A549 (cell line): Measurements from ENCODE around the gene DCN. TPM values are rescaled to one million over a fixed set of nuclear protein-coding genes. Genes with fewer than 3 reads are reported as not detected.

Experiments used
- ATAC-seq, 2 experiments: fragments of 200-7000 bp in 1 of 2; fragments of >200 bp in 1 of 2; cut with Nextera tagmentation in 1 of 2; cut with Tn5 transposase in 1 of 2; 3 replicates each; pipeline versions ENCODE4 v1.8.0 to v1.9.1; 2018 to 2020; ENCODE audit warnings: mild to moderate bottlenecking in 1 of 2, moderate library complexity in 1 of 2
- CTCF ChIA-PET: fragments of 300-600 bp; sonication (Branson Sonifier 250); formaldehyde crosslinking; extraction: SDS; loops from one replicate; lab custom pipeline; 2021; ENCODE audit warnings: antibody characterized with exemption, inconsistent platforms; lab: Yijun Ruan, JAX
- POLR2A ChIA-PET: fragments of 350-600 bp; formaldehyde crosslinking; extraction: SDS; loops from one replicate; lab custom pipeline; 2021; ENCODE audit warnings: antibody characterized with exemption, inconsistent platforms; lab: Yijun Ruan, JAX
- DNase-seq, 2 experiments: peaks; one replicate each; pipeline versions ENCODE4 v3.0.0 to v3.0.0-alpha.2; 2011 to 2016; ENCODE audit warnings: low read depth in 1 of 2, low spot score in 1 of 2
- FAIRE-seq: peaks from 2 replicates; lab custom pipeline; 2011; peaks lifted over from hg19 to GRCh38; lab: Jason Lieb, UNC
- H3K27ac ChIP-seq, 2 experiments: fragments of >200 bp; sonication (Bioruptor Twin); formaldehyde crosslinking; 3 replicates each; pipeline ENCODE4 v1.5.1; 2016 to 2017
- H3K4me1 ChIP-seq: fragments of >200 bp; sonication (Bioruptor Twin); formaldehyde crosslinking; 3 replicates; pipeline ENCODE4 v1.6.1; 2016
- H3K4me2 ChIP-seq: fragments of >200 bp; sonication (Bioruptor Twin); formaldehyde crosslinking; 3 replicates; pipeline ENCODE4 v1.6.1; 2016
- H3K4me3 ChIP-seq: fragments of >200 bp; sonication (Bioruptor Twin); formaldehyde crosslinking; 3 replicates; pipeline ENCODE4 v1.5.1; 2016
- H3K9me3 ChIP-seq: fragments of >200 bp; sonication (Bioruptor Twin); formaldehyde crosslinking; 3 replicates; pipeline ENCODE4 v1.6.1; 2016
- CBX8 ChIP-seq: fragments of 200-600 bp; sonication (generic); IDR thresholded peaks from 2 replicates; pipeline ENCODE4 v1.6.1; 2016
- CHD4 ChIP-seq: fragments of 200-600 bp; sonication (generic); IDR thresholded peaks from 2 replicates; pipeline ENCODE4 v1.6.1; 2016; ENCODE audit warnings: antibody characterized with exemption, mild to moderate bottlenecking, borderline replicate concordance
- EHF ChIP-seq: fragments of 250-450 bp; sonication (Bioruptor Pico); IDR thresholded peaks from 2 replicates; pipeline ENCODE4 v1.5.0; 2020; ENCODE audit warnings: mild to moderate bottlenecking
- FOSL2 ChIP-seq, 2 experiments: fragments of 450-650 bp in 1 of 2; fragments of >200 bp in 1 of 2; sonication (Bioruptor Twin) in 1 of 2; formaldehyde crosslinking; IDR thresholded peaks; 2 replicates each; pipeline versions ENCODE4 v1.5.0 to v1.6.1; 2016 to 2020; ENCODE audit warnings: mild to moderate bottlenecking in 1 of 2, moderate library complexity in 1 of 2
- HOXB13 ChIP-seq: fragments of 250-450 bp; sonication (Bioruptor Pico); IDR thresholded peaks from 2 replicates; pipeline ENCODE4 v1.5.0; 2020; ENCODE audit warnings: low read depth, mild to moderate bottlenecking, moderate library complexity
- HOXB5 ChIP-seq: fragments of 250-450 bp; sonication (Bioruptor Pico); IDR thresholded peaks from 2 replicates; pipeline ENCODE4 v1.5.0; 2020; ENCODE audit warnings: mild to moderate bottlenecking, moderate library complexity
- JUN ChIP-seq, 2 experiments: fragments of >200 bp; sonication (Bioruptor Twin); formaldehyde crosslinking; IDR thresholded peaks; 2 replicates in 1 of 2; 3 replicates in 1 of 2; pipeline ENCODE4 v1.6.1; 2016 to 2017
- MAFK ChIP-seq: fragments of 450-650 bp; IDR thresholded peaks from 2 replicates; pipeline ENCODE4 v1.6.1; 2014; ENCODE audit not compliant: partially characterized antibody
- MAZ ChIP-seq: fragments of 150-350 bp; IDR thresholded peaks from 2 replicates; pipeline ENCODE4 v1.6.1; 2014; ENCODE audit warnings: antibody characterized with exemption, low read depth, low read length, borderline replicate concordance
- MYC ChIP-seq: IDR thresholded peaks from 2 replicates; pipeline ENCODE4 v1.6.1; 2012; ENCODE audit warnings: mild to moderate bottlenecking, inconsistent platforms, low read length, improper control_type of control experiment, borderline replicate concordance
- NR3C1 ChIP-seq: fragments of >200 bp; sonication (Bioruptor Twin); formaldehyde crosslinking; IDR thresholded peaks from 3 replicates; pipeline ENCODE4 v1.6.1; 2017
- POLR2A ChIP-seq: IDR thresholded peaks from 2 replicates; pipeline ENCODE4 v1.6.1; 2012; ENCODE audit warnings: mild to moderate bottlenecking, low read length
- POLR2AphosphoS2 ChIP-seq: conservative IDR thresholded peaks from 2 replicates; pipeline ENCODE4 v1.6.1; 2012; ENCODE audit warnings: low read length, improper control_type of control experiment, inconsistent platforms
- RAD21 ChIP-seq, 2 experiments: fragments of >200 bp in 1 of 2; sonication (Bioruptor Twin) in 1 of 2; formaldehyde crosslinking in 1 of 2; IDR thresholded peaks in 1 of 2; conservative IDR thresholded peaks in 1 of 2; 2 replicates in 1 of 2; 3 replicates in 1 of 2; pipeline ENCODE4 v1.6.1; 2012 to 2018; ENCODE audit warnings: inconsistent platforms in 1 of 2
- RARB ChIP-seq: fragments of 250-450 bp; sonication (Bioruptor Pico); IDR thresholded peaks from 2 replicates; pipeline ENCODE4 v1.8.0; 2021; ENCODE audit warnings: mild to moderate bottlenecking, moderate library complexity
- RCOR1 ChIP-seq: fragments of 150-350 bp; IDR thresholded peaks from 2 replicates; pipeline ENCODE4 v1.6.1; 2014; ENCODE audit warnings: antibody characterized with exemption, low read length, low read depth
- TFCP2L1 ChIP-seq: fragments of 250-450 bp; sonication (Bioruptor Pico); IDR thresholded peaks from 2 replicates; pipeline ENCODE4 v1.5.0; 2021; ENCODE audit warnings: mild to moderate bottlenecking
- WGBS: methylation state at CpG from one replicate; pipeline ENCODE4 v1.1.6; 2017; ENCODE audit errors: missing lambda C conversion rate; 5-methylcytosine and 5-hydroxymethylcytosine counted together
- polyA plus RNA-seq, 4 experiments: library from polyadenylated mRNA; depleted of rRNA in 3 of 4; stranded (reverse); fragments of >200 nt; fragmentation: RNase III in 1 of 4; extraction: RNeasy Plus Mini Kit Qiagen cat#74134 plus additional on column Dnase treatment in 1 of 4; gene quantifications; 2 replicates in 3 of 4; 3 replicates in 1 of 4; pipeline ENCODE4 v1.2.3, GENCODE V29; 2011 to 2017
- TF ChIP-seq, protein P1 (sequence below): fragments of 450-650 bp; IDR thresholded peaks from 2 replicates; pipeline ENCODE4 v1.6.1; 2014; ENCODE audit warnings: antibody characterized with exemption
- TF ChIP-seq, protein P2 (sequence below): fragments of 250-450 bp; sonication (Bioruptor Pico); IDR thresholded peaks from 2 replicates; pipeline ENCODE4 v1.5.0; 2020; ENCODE audit warnings: low read depth, mild to moderate bottlenecking, moderate library complexity
- TF ChIP-seq, protein P3 (sequence below): fragments of 150-350 bp; IDR thresholded peaks from 2 replicates; pipeline ENCODE4 v1.6.1; 2014; ENCODE audit warnings: low read depth, mild to moderate bottlenecking, low read length
- TF ChIP-seq, protein P4 (sequence below): fragments of >200 bp; sonication (Bioruptor Twin); formaldehyde crosslinking; IDR thresholded peaks from 2 replicates; pipeline ENCODE4 v1.6.1; 2016
- TF ChIP-seq, protein P5 (sequence below): IDR thresholded peaks from 2 replicates; pipeline ENCODE4 v1.6.1; 2012; ENCODE audit warnings: low read depth, borderline replicate concordance

DCN gene
- polyA plus RNA-seq, 2 of the 4 experiments (the other 2 are of a cell fraction) = 1.0 TPM; not detected in 1

DNA sequence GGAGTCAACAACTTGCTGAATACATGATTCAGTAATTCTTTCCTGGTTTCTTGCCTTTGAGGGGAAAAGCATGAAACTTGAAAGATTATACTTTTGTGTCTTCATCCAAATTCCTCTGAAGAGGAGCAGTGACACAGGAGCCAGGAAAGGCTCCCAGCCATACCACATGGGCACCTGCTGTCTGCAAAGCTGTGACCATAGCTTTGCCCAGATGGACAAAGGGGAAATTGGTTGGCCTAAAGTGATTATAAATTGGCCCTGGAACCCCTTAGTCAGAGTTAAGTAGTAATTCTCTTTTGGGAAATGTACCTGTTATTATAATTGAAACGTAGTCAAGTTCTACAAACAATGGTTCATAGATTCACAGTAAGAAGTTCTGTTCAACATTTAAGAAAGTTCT is 44.3 kb upstream of the DCN start:
- Histone ChIP-seq H3K27ac (no peak overlapping the region), H3K9me3 (no peaks in the 10 kb centered on the region), H3K4me3 (no peak overlapping the region), H3K4me1 (no peaks in the 10 kb centered on the region), H3K4me2 (no peak overlapping the region)
- ChIA-PET CTCF (interaction anchor here (1.0 kb wide), 1 partner anchor 118 kb away, joined by 3 read pairs; no protein-coding TSS in a partner anchor), POLR2A (no interaction called here)
- ATAC-seq (no peak), FAIRE-seq (no peak), DNase-seq (no peak)
- no peak for TF ChIP-seq CHD4
- no peak for TF ChIP-seq JUN (IDR thresholded peaks at IDR 0.05)
- TF ChIP-seq POLR2AphosphoS2 = no peak
- no peak for TF ChIP-seq HOXB5 (CRISPR knock-in tag)
- TF ChIP-seq TFCP2L1 (CRISPR knock-in tag) = no peak
- TF ChIP-seq, protein P1, sequence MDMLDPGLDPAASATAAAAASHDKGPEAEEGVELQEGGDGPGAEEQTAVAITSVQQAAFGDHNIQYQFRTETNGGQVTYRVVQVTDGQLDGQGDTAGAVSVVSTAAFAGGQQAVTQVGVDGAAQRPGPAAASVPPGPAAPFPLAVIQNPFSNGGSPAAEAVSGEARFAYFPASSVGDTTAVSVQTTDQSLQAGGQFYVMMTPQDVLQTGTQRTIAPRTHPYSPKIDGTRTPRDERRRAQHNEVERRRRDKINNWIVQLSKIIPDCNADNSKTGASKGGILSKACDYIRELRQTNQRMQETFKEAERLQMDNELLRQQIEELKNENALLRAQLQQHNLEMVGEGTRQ = no peak
- no peak for TF ChIP-seq MYC
- no peak for TF ChIP-seq MAFK
- TF ChIP-seq RARB (CRISPR knock-in tag) = no peak
- TF ChIP-seq MAZ = no peak
- TF ChIP-seq HOXB13 = no peak
- TF ChIP-seq, protein P2, sequence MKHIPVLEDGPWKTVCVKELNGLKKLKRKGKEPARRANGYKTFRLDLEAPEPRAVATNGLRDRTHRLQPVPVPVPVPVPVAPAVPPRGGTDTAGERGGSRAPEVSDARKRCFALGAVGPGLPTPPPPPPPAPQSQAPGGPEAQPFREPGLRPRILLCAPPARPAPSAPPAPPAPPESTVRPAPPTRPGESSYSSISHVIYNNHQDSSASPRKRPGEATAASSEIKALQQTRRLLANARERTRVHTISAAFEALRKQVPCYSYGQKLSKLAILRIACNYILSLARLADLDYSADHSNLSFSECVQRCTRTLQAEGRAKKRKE = no peak
- no peak for TF ChIP-seq RAD21 (conservative IDR thresholded peaks at IDR 0.05 in 1 of 2, IDR thresholded peaks at IDR 0.05 in 1 of 2)
- TF ChIP-seq, protein P3, sequence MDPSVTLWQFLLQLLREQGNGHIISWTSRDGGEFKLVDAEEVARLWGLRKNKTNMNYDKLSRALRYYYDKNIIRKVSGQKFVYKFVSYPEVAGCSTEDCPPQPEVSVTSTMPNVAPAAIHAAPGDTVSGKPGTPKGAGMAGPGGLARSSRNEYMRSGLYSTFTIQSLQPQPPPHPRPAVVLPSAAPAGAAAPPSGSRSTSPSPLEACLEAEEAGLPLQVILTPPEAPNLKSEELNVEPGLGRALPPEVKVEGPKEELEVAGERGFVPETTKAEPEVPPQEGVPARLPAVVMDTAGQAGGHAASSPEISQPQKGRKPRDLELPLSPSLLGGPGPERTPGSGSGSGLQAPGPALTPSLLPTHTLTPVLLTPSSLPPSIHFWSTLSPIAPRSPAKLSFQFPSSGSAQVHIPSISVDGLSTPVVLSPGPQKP = no peak
- no peak for TF ChIP-seq NR3C1
- TF ChIP-seq, protein P4, sequence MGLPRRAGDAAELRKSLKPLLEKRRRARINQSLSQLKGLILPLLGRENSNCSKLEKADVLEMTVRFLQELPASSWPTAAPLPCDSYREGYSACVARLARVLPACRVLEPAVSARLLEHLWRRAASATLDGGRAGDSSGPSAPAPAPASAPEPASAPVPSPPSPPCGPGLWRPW = no peak
- TF ChIP-seq, protein P5, sequence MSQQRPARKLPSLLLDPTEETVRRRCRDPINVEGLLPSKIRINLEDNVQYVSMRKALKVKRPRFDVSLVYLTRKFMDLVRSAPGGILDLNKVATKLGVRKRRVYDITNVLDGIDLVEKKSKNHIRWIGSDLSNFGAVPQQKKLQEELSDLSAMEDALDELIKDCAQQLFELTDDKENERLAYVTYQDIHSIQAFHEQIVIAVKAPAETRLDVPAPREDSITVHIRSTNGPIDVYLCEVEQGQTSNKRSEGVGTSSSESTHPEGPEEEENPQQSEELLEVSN = no peak
- 8% methylated on average over 1 of the region's 1 CpG for WGBS

DNA sequence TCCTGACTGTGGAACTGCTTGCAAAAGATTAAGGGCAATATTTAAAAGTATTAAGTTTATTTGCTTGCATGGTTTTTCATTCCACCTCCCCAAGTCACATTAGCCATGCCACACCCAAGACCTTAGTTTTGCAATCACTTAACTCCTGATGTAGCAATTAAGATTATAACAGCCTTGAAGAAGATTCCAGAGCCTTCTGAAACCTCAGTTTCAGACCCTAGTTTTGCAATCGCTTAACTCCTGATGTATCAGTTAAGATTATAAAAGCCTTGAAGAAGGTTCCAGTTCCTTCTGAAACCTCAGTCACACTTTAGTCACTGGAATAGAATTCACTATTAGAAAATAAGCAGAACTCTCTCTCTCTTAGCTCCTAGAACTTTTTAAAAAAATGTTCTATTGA is 42.7 kb upstream of the DCN start:
- H3K4me1 ChIP-seq = no peaks in the 10 kb centered on the region
- ChIA-PET CTCF (no interaction called here), POLR2A (no interaction called here)
- DNase-seq = no peak
- H3K4me3 ChIP-seq = no peak overlapping the region
- ATAC-seq = no peak
- H3K4me2 ChIP-seq = no peak overlapping the region
- no peak overlapping the region for H3K27ac ChIP-seq
- FAIRE-seq = no peak
- H3K9me3 ChIP-seq = no peaks in the 10 kb centered on the region
- TF ChIP-seq EHF (CRISPR knock-in tag) (no peak), RARB (CRISPR knock-in tag) (no peak), RAD21 (conservative IDR thresholded peaks at IDR 0.05 in 1 of 2, IDR thresholded peaks at IDR 0.05 in 1 of 2) (no peak), MYC (no peak), RCOR1 (no peak), POLR2A (no peak), MAZ (no peak), CBX8 (no peak), FOSL2 (IDR thresholded peaks at IDR 0.05) (no peak), FOSL2 (CRISPR knock-in tag; IDR thresholded peaks at IDR 0.05) (no peak)
- TF ChIP-seq, protein P5 = no peak
- WGBS = 63% methylated on average over 1 of the region's 1 CpG
